HEK293 (cell line): ENCODE data around the gene RPS19.
A peak's percentile ranks its signal among the peaks of the same experiment; 100 is the strongest.

Experiments
- CTCF ChIA-PET: fragments of 350-600 bp; formaldehyde crosslinking; extraction: SDS; loops from one replicate; lab custom pipeline; 2021; ENCODE audit warnings: antibody characterized with exemption; lab: Yijun Ruan, JAX
- POLR2A ChIA-PET: fragments of 300-600 bp; formaldehyde crosslinking; extraction: SDS; loops from one replicate; lab custom pipeline; 2020; ENCODE audit warnings: antibody characterized with exemption, inconsistent platforms; lab: Yijun Ruan, JAX
- H3K27ac ChIP-seq: fragments of 200-500 bp; sonication (Bioruptor generic); 2 replicates; pipeline ENCODE4 v1.5.1; 2014; ENCODE audit warnings: low read depth, low read length, control low read depth, inconsistent platforms; ENCODE audit errors: extremely low read depth
- H3K36me3 ChIP-seq, 2 experiments: fragments of 200-500 bp in 1 of 2; sonication (Bioruptor generic) in 1 of 2; 1 replicate in 1 of 2; 2 replicates in 1 of 2; pipeline ENCODE4 v1.5.1; 2014 to 2017; ENCODE audit warnings: inconsistent platforms in 2 of 2, low read length in 2 of 2; ENCODE audit not compliant: control insufficient read depth in 2 of 2, insufficient read depth in 1 of 2
- H3K4me1 ChIP-seq: fragments of 200-500 bp; sonication (Bioruptor generic); 2 replicates; pipeline ENCODE4 v1.5.1; 2014; ENCODE audit warnings: mild to moderate bottlenecking, low read length, inconsistent platforms; ENCODE audit not compliant: control insufficient read depth, insufficient read depth
- H3K4me3 ChIP-seq: 2 replicates; pipeline ENCODE4 v1.5.1; 2011; ENCODE audit warnings: low read depth, mild to moderate bottlenecking, control low read depth, low read length, moderate library complexity
- H3K9me3 ChIP-seq: fragments of 200-500 bp; sonication (Bioruptor generic); 2 replicates; pipeline ENCODE4 v1.5.1; 2014; ENCODE audit warnings: low read depth, low read length, inconsistent platforms; ENCODE audit not compliant: control insufficient read depth, insufficient read depth
- BCL11A ChIP-seq: fragments of 450-650 bp; formaldehyde crosslinking; IDR thresholded peaks from 2 replicates; pipeline ENCODE4 v1.5.1; 2016; ENCODE audit warnings: low read depth, missing biosample characterization, missing genetic modification characterization
- KLF10 ChIP-seq: fragments of 450-650 bp; IDR thresholded peaks from 2 replicates; pipeline ENCODE4 v1.5.1; 2018; ENCODE audit warnings: missing biosample characterization, mild to moderate bottlenecking, missing genetic modification characterization
- KLF7 ChIP-seq: fragments of 450-650 bp; formaldehyde crosslinking; IDR thresholded peaks from 2 replicates; pipeline ENCODE4 v1.5.1; 2016; ENCODE audit warnings: missing biosample characterization, missing genetic modification characterization, borderline replicate concordance
- KLF8 ChIP-seq: fragments of 450-650 bp; formaldehyde crosslinking; IDR thresholded peaks from 2 replicates; pipeline ENCODE4 v1.5.1; 2016; ENCODE audit warnings: missing biosample characterization, missing genetic modification characterization
- MYNN ChIP-seq: fragments of 450-650 bp; formaldehyde crosslinking; IDR thresholded peaks from 2 replicates; pipeline ENCODE4 v1.5.1; 2016; ENCODE audit warnings: missing biosample characterization, missing genetic modification characterization, borderline replicate concordance
- OSR2 ChIP-seq: fragments of 450-650 bp; formaldehyde crosslinking; IDR thresholded peaks from 2 replicates; pipeline ENCODE4 v1.5.1; 2016; ENCODE audit warnings: missing biosample characterization, missing genetic modification characterization
- OVOL3 ChIP-seq: fragments of 450-650 bp; formaldehyde crosslinking; IDR thresholded peaks from 2 replicates; pipeline ENCODE4 v1.5.1; 2016; ENCODE audit warnings: missing biosample characterization, missing genetic modification characterization
- RBAK ChIP-seq: fragments of 450-650 bp; formaldehyde crosslinking; IDR thresholded peaks from 2 replicates; pipeline ENCODE4 v1.5.1; 2016; ENCODE audit warnings: missing biosample characterization, missing genetic modification characterization
- YY1 ChIP-seq: fragments of 450-650 bp; formaldehyde crosslinking; IDR thresholded peaks from 2 replicates; pipeline ENCODE4 v1.5.1; 2018; ENCODE audit warnings: missing biosample characterization, missing genetic modification characterization
- ZEB2 ChIP-seq: fragments of 450-650 bp; formaldehyde crosslinking; IDR thresholded peaks from 2 replicates; pipeline ENCODE4 v1.5.1; 2016; ENCODE audit warnings: missing biosample characterization, missing genetic modification characterization
- ZFP37 ChIP-seq: fragments of 450-650 bp; formaldehyde crosslinking; IDR thresholded peaks from 2 replicates; pipeline ENCODE4 v1.5.1; 2016; ENCODE audit warnings: missing biosample characterization, missing genetic modification characterization
- ZNF10 ChIP-seq: fragments of 450-650 bp; formaldehyde crosslinking; IDR thresholded peaks from 2 replicates; pipeline ENCODE4 v1.5.1; 2017; ENCODE audit warnings: missing biosample characterization, missing genetic modification characterization
- ZNF114 ChIP-seq: fragments of 450-650 bp; formaldehyde crosslinking; IDR thresholded peaks from 2 replicates; pipeline ENCODE4 v1.5.0; 2017; ENCODE audit warnings: missing biosample characterization, missing genetic modification characterization
- ZNF121 ChIP-seq: fragments of 450-650 bp; formaldehyde crosslinking; IDR thresholded peaks from 2 replicates; pipeline ENCODE4 v1.5.1; 2016; ENCODE audit warnings: missing biosample characterization, missing genetic modification characterization
- ZNF133 ChIP-seq: fragments of 450-650 bp; formaldehyde crosslinking; IDR thresholded peaks from 2 replicates; pipeline ENCODE4 v1.5.1; 2016; ENCODE audit warnings: missing biosample characterization, missing genetic modification characterization
- ZNF155 ChIP-seq: fragments of 450-650 bp; formaldehyde crosslinking; IDR thresholded peaks from 2 replicates; pipeline ENCODE4 v1.5.1; 2016; ENCODE audit warnings: missing biosample characterization, missing genetic modification characterization
- ZNF19 ChIP-seq: fragments of 450-650 bp; formaldehyde crosslinking; IDR thresholded peaks from 2 replicates; pipeline ENCODE4; 2016; ENCODE audit warnings: missing biosample characterization, missing genetic modification characterization, low read depth
- ZNF2 ChIP-seq: fragments of 450-650 bp; formaldehyde crosslinking; IDR thresholded peaks from 2 replicates; pipeline ENCODE4 v1.5.1; 2016; ENCODE audit warnings: missing biosample characterization, missing genetic modification characterization
- ZNF202 ChIP-seq: fragments of 450-650 bp; formaldehyde crosslinking; IDR thresholded peaks from 2 replicates; pipeline ENCODE4 v1.5.1; 2016; ENCODE audit warnings: missing biosample characterization, missing genetic modification characterization, borderline replicate concordance
- ZNF223 ChIP-seq: fragments of 450-650 bp; formaldehyde crosslinking; IDR thresholded peaks from 2 replicates; pipeline ENCODE4 v1.5.1; 2016; ENCODE audit warnings: missing biosample characterization, missing genetic modification characterization
- ZNF366 ChIP-seq: fragments of 450-650 bp; formaldehyde crosslinking; conservative IDR thresholded peaks from 2 replicates; pipeline ENCODE4 v1.5.1; 2016; ENCODE audit warnings: missing biosample characterization, missing genetic modification characterization
- ZNF37A ChIP-seq: fragments of 450-650 bp; IDR thresholded peaks from 2 replicates; pipeline ENCODE4 v1.5.1; 2018; ENCODE audit warnings: missing biosample characterization, missing genetic modification characterization
- ZNF416 ChIP-seq: fragments of 450-650 bp; formaldehyde crosslinking; IDR thresholded peaks from 2 replicates; pipeline ENCODE4 v1.5.1; 2016; ENCODE audit warnings: missing biosample characterization, missing genetic modification characterization
- ZNF423 ChIP-seq: fragments of 450-650 bp; formaldehyde crosslinking; IDR thresholded peaks from 2 replicates; pipeline ENCODE4 v1.5.1; 2016; ENCODE audit warnings: missing biosample characterization, missing genetic modification characterization
- ZNF549 ChIP-seq: fragments of 450-650 bp; IDR thresholded peaks from 2 replicates; pipeline ENCODE4 v1.5.1; 2018; ENCODE audit warnings: missing biosample characterization, missing genetic modification characterization, mild to moderate bottlenecking, inconsistent platforms, moderate library complexity
- ZNF571 ChIP-seq: fragments of 450-650 bp; formaldehyde crosslinking; IDR thresholded peaks from 2 replicates; pipeline ENCODE4 v1.5.0; 2017; ENCODE audit warnings: missing biosample characterization, missing genetic modification characterization
- ZNF660 ChIP-seq: fragments of 450-650 bp; IDR thresholded peaks from 2 replicates; pipeline ENCODE4 v1.5.1; 2018; ENCODE audit warnings: missing biosample characterization, mild to moderate bottlenecking, missing genetic modification characterization
- ZNF707 ChIP-seq: fragments of 450-650 bp; formaldehyde crosslinking; IDR thresholded peaks from 2 replicates; pipeline ENCODE4 v1.5.1; 2016; ENCODE audit warnings: missing biosample characterization, missing genetic modification characterization
- ZNF768 ChIP-seq: fragments of 450-650 bp; formaldehyde crosslinking; IDR thresholded peaks from 2 replicates; pipeline ENCODE4 v1.5.1; 2018; ENCODE audit warnings: missing biosample characterization, mild to moderate bottlenecking, missing genetic modification characterization
- ZNF837 ChIP-seq: fragments of 450-650 bp; formaldehyde crosslinking; IDR thresholded peaks from 2 replicates; pipeline ENCODE4 v1.5.1; 2016; ENCODE audit warnings: missing biosample characterization, missing genetic modification characterization
- ZXDB ChIP-seq: fragments of 450-650 bp; formaldehyde crosslinking; IDR thresholded peaks from 2 replicates; pipeline ENCODE4 v1.5.1; 2016; ENCODE audit warnings: missing biosample characterization, missing genetic modification characterization
- TF ChIP-seq, protein P1 (sequence below): fragments of 450-650 bp; formaldehyde crosslinking; IDR thresholded peaks from 2 replicates; pipeline ENCODE4 v1.5.1; 2016; ENCODE audit warnings: missing biosample characterization, missing genetic modification characterization, borderline replicate concordance
- TF ChIP-seq, protein P2 (sequence below): fragments of 450-650 bp; formaldehyde crosslinking; IDR thresholded peaks from 2 replicates; pipeline ENCODE4 v1.5.1; 2017; ENCODE audit warnings: missing biosample characterization, missing genetic modification characterization

The RPS19 gene

DNA sequence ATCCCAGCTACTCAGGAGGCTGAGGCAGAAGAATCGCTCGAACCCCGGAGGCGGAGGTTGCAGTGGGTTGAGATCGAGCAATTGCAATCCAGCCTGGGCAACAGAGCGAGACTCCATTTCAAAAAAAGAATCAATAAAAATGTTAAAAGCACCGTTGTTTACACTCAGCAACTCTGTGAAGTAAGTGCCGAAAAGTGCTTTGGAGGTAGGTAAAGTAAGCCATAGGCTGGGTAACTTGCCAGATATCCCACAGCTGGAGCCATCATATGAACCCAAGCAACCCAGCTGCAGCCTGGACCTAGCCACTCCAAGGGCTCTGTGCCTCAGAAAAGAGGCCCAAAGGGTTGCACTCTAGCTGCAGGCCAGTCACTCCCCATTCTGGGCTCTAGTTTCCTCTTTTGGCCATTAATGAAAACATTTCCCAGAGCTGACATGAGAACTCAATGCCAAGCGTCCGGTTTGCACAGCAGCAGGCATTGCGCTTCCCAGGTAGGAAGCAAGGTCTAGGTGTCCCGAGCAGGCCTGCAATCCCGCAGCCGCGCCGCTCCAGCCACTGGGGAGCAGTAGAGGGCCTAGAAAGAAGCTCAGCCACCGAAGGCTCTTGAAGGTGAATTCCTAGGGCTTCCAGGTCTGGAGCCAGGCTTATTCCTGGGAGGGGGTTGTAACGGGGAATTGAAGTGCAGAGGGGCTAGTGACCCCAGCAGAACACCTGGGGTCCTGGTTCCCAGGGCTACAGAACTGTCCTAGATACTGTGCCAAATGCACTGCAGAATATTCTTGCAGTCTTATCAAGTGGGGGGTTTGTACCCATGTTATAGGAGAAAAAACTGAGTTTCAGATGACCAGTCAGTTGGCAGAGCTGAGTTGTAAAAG lies 13.0 kb downstream of the RPS19 start:
- no peak overlapping the region for H3K27ac ChIP-seq
- H3K4me1 ChIP-seq, result no peaks in the 10 kb centered on the region; the same call in 1 of the 2 replicates
- POLR2A ChIA-PET, result interaction anchor here (0.5 to 7.2 kb wide), 19 partner anchors 9 to 1651 kb away, joined by 3 to 118 read pairs (median 5); partner anchors contain the start of genes ARHGEF1, RABAC1 and RPS19
- H3K36me3 ChIP-seq, result peaks cover 35 to 43% of the 10 kb centered on the region in 2 experiments
- H3K9me3 ChIP-seq, result no peaks in the 10 kb centered on the region
- no peak overlapping the region for H3K4me3 ChIP-seq
- CTCF ChIA-PET, result interaction anchor here (0.6 to 5.9 kb wide), 28 partner anchors 8 to 1431 kb away, joined by 3 to 73 read pairs (median 5); partner anchors contain the start of genes RABAC1 and RPS19
- no peak; the same call in 1 of the 2 replicates for TF ChIP-seq ZNF768 (tag by site-specific recombination)
- TF ChIP-seq YY1 (tag by site-specific recombination), result no peak
- no peak for TF ChIP-seq ZNF837 (tag by site-specific recombination)
- peak; percentile 79 for TF ChIP-seq ZNF2 (tag by site-specific recombination)
- TF ChIP-seq ZNF10 (tag by site-specific recombination), result no peak
- peak; percentile 74 for TF ChIP-seq BCL11A (tag by site-specific recombination)
- TF ChIP-seq ZNF133 (tag by site-specific recombination), result no peak
- no peak for TF ChIP-seq RBAK
- TF ChIP-seq ZNF423 (tag by site-specific recombination), result no peak
- no peak for TF ChIP-seq KLF7 (tag by site-specific recombination)
- TF ChIP-seq ZEB2 (tag by site-specific recombination), result 0 out of 2 replicates have a peak, but pooled peaks have one; percentile 71
- no peak for TF ChIP-seq OSR2 (tag by site-specific recombination)
- TF ChIP-seq ZNF549, result no peak
- peak; percentile 98 for TF ChIP-seq ZNF121 (tag by site-specific recombination)
- no peak for TF ChIP-seq ZNF114 (tag by site-specific recombination)
- peak; percentile 17; the same call in 1 of the 2 replicates for TF ChIP-seq ZXDB (tag by site-specific recombination)
- TF ChIP-seq ZNF571, result no peak
- no peak for TF ChIP-seq ZNF37A (tag by site-specific recombination)
- TF ChIP-seq ZNF416, result no peak
- TF ChIP-seq ZNF707 (tag by site-specific recombination), result no peak
- TF ChIP-seq KLF8 (tag by site-specific recombination), result no peak; the same call in none of the 2 replicates
- 0 out of 2 replicates have a peak, but pooled peaks have one; percentile 13 for TF ChIP-seq ZFP37 (tag by site-specific recombination)
- TF ChIP-seq, protein P1, sequence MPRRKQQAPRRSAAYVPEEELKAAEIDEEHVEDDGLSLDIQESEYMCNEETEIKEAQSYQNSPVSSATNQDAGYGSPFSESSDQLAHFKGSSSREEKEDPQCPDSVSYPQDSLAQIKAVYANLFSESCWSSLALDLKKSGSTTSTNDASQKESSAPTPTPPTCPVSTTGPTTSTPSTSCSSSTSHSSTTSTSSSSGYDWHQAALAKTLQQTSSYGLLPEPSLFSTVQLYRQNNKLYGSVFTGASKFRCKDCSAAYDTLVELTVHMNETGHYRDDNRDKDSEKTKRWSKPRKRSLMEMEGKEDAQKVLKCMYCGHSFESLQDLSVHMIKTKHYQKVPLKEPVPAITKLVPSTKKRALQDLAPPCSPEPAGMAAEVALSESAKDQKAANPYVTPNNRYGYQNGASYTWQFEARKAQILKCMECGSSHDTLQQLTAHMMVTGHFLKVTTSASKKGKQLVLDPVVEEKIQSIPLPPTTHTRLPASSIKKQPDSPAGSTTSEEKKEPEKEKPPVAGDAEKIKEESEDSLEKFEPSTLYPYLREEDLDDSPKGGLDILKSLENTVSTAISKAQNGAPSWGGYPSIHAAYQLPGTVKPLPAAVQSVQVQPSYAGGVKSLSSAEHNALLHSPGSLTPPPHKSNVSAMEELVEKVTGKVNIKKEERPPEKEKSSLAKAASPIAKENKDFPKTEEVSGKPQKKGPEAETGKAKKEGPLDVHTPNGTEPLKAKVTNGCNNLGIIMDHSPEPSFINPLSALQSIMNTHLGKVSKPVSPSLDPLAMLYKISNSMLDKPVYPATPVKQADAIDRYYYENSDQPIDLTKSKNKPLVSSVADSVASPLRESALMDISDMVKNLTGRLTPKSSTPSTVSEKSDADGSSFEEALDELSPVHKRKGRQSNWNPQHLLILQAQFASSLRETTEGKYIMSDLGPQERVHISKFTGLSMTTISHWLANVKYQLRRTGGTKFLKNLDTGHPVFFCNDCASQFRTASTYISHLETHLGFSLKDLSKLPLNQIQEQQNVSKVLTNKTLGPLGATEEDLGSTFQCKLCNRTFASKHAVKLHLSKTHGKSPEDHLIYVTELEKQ, result no peak
- TF ChIP-seq ZNF366 (tag by site-specific recombination), result no peak
- TF ChIP-seq ZNF19 (tag by site-specific recombination), result no peak
- TF ChIP-seq MYNN (tag by site-specific recombination), result no peak
- TF ChIP-seq KLF10, result peak; percentile 25; the same call in 1 of the 2 replicates
- TF ChIP-seq ZNF660, result peak; percentile 80
- no peak for TF ChIP-seq ZNF202 (tag by site-specific recombination)
- no peak for TF ChIP-seq OVOL3
- TF ChIP-seq, protein P2, sequence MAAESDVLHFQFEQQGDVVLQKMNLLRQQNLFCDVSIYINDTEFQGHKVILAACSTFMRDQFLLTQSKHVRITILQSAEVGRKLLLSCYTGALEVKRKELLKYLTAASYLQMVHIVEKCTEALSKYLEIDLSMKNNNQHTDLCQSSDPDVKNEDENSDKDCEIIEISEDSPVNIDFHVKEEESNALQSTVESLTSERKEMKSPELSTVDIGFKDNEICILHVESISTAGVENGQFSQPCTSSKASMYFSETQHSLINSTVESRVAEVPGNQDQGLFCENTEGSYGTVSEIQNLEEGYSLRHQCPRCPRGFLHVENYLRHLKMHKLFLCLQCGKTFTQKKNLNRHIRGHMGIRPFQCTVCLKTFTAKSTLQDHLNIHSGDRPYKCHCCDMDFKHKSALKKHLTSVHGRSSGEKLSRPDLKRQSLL (tag by site-specific recombination), result peak; percentile 74; the same call in 1 of the 2 replicates
- TF ChIP-seq ZNF223 (tag by site-specific recombination), result no peak
- TF ChIP-seq ZNF155 (tag by site-specific recombination), result no peak
